UCSD-AML1 (cell line): Measurements from ENCODE around the gene DAPK1.

Experiments used
- DNase-seq: peaks from one replicate; lab custom pipeline; 2025; ENCODE audit not compliant: unreplicated experiment; lab: John Stamatoyannopoulos, UW

Gene DAPK1

DNA sequence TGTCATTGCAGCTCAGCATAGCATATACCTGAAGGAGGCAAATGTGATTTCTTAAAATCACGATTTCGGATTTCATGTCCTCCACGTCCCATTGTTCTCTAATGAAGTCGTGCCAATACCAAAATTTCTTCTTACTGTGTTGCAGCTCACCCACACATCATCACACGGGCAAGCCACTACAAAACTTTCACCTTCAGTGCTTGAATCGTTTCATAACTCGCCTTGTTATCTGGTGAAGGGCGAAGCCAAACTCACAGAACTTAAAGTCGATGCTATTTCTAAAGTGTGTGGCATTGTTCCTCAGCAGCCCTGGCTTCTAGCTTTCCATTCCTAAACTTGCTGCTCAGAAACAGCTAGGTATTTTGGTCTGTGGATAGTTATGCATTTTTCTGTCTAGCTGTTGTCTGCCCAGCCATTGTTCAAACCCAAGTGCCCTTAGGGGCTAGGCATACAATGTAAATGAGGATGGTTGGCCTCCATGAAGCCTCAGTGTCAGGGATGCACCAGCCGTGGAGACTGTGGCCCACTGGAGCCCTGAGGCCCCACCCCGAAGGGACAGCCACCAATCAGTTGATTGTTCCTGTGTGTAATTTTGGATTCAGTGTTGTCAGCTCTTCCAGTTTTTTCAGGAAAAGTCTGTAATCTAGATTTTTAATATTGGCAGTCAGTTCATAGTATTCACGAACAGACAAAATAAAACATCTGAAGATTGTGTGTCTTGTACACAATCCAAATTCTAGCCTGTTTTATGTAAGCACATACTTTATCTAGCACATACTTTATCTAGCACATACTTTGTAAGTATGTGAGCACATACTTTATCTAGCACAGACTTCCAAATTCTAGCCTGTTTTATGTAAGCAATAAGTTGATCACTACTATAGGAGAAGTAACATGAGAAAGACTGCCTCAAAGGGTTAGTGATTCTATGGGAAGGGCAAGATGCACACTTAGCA lies 112.8 kb downstream of the DAPK1 start:
- DNase-seq, result no peak

GRCh38 chr9:87611776-87612175 lies 114.1 kb downstream of the DAPK1 start:
- DNase-seq, result no peak

- no peak for DNase-seq
Observed at GRCh38 chr9:87612536-87612935, 114.9 kb downstream of the DAPK1 start.

DNA sequence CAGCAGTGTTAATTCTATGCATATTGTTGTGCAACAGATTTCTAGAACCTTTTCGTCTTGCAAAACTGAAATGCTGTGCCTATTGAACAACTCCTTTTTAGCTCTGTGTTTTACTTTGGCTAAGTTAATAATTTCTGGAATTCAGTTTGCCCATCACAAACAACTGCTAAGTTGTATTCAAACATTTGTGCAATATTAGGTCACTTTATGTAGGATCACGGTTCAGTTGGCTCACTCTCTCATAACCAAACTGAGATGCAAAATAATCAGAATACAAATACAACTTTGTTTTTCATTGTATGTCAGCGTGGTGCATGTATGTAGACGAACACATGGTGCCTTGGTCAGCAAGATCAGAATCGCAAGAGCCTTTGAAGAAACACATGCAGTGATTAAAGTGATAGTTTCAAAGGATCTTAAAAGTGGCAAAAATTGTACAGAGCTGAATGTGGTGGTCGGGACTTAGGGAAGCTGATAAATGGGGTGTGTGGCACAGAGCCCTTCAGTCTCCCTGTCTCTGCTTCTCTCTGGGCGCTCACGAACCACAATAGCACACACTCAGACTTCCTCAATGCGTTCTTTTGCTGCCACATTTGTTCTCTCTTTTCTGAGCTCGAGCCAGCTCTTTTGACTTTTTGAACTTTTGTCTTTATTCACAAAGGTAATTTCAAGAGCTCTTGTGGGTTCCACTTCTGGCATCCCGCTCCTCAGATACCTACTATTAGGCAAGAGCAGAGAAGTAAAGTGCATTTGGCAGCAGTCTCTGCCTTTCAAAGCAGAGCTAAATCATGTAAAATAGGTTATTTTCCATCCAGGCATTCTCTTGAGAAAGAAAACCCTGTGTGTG lies 115.8 kb downstream of the DAPK1 start:
- DNase-seq, result no peak

- DNase-seq, result no peak
Observed at GRCh38 chr9:87614397-87614796, 116.7 kb downstream of the DAPK1 start.

DNA sequence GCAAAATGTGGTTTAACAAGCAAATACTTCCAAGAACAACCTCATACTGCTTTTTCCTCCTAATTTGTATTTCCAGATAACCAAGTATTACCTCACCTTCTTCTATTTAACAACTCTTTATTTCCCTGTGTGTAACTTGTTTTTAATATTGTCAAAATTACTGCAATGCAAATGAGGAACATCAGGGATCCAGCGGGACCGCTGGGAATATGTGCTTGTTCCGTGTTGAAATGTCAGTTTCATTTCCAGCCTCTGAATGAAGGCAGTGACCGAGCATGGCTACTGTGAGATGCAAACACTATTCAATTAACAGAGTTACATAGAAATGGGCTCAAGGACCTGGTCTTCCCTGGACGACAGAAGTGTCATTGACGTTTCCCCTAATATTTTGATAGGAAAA lies 117.5 kb downstream of the DAPK1 start:
- no peak for DNase-seq

GRCh38 chr9:87615547-87616148 lies 118.0 kb downstream of the DAPK1 start:
- no peak for DNase-seq

DNA sequence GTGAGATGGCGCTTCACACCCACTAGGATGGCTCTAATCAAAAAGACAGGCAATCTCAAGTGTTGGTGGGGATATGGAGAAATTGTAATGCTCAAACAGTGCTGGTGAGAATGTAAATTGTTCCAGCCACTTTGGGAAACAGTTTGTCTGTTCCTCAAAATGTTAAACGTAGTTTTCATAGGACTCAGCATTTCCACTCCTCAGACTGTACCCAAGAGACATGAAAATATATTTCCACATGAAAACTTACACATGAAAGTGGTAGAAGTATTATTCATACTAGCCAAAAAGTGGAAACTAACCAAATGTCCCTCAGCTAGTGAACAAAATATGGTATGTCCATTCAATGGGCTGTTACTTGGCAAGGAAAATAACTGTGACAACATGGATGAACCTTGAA lies 120.6 kb downstream of the DAPK1 start:
- no peak for DNase-seq

GRCh38 chr9:87618931-87619330 lies 121.3 kb downstream of the DAPK1 start:
- no peak for DNase-seq

GRCh38 chr9:87619346-87619745 lies 121.7 kb downstream of the DAPK1 start:
- no peak for DNase-seq

GRCh38 chr9:87620731-87621322 lies 123.2 kb downstream of the DAPK1 start:
- no peak for DNase-seq

GRCh38 chr9:87622098-87622497 lies 124.4 kb downstream of the DAPK1 start:
- no peak for DNase-seq

DNA sequence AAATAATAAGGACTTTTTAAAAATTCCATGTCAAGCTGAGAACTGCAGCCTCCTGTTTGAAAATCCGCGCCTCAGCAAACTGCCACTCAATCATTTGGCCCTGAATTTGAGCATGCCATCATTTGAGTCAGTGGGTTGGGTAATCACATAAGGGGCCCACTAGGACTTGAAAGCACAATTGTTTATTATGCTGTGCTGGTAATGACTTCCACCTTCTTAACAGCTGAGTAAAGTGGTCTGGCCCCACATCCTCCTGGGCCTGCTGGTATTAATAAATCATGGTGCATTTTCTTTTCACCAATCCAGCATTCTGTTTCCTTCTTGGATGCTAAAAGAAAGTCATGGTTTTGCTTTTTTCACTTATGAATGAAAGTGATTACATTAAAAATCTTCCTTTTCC lies 125.3 kb downstream of the DAPK1 start:
- DNase-seq, result no peak

DNA sequence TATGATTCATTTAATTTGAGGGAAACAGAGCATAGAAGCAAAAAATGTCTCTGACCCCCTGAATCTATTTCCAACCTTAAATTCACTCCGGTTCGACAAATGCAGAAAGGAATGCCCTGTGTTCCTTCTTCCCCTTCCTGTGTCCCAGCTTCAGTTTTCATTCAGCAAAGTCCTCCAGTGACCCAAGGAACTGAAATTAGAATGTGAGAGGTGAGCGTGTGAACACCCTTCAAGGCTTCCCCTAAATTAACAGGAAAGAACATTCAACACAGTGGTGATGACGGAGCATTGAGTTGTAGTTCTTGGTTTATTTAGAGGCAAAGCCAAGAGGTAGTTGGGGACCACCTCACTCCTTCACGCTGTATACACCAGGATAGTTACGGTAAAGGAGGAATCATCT lies 130.7 kb downstream of the DAPK1 start:
- no peak for DNase-seq

DNA sequence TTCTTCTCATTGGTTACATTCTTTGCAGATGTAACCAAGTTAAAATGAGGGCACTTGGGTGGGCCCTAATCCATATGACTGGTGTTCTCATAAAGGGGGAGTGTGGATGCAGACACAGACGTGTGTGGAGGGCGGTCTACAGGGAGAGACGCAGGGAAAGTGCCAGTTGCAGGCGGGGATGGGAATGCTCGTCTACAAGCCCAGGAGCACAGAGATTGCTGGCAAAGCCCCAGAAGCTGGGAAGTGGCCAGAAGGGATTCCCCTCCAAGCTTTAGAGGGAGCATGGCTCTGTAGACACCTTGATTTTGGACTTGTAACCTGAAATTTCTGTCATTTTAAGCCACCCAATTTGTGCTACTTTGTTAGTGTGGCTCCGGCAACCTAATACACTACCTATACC lies 131.4 kb downstream of the DAPK1 start:
- no peak for DNase-seq

DNA sequence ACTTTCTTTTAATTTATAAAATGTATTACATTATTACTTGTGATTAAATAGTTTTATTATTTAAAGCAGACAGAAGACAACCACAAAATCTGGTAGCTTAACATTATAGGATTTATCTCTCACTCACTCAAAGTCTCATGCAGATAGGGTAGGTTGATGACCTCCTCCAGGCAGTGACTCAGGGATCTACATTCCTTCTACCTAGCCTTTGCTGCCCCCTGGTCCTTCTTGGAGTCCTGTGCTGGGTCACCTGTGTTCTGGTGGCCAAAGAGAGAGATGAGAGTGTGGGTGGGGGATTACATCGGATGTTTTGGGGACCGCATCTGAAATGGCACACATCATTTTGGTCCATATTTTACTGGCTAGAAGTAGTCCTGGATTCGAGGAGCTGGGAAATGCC lies 132.6 kb downstream of the DAPK1 start:
- no peak for DNase-seq

DNA sequence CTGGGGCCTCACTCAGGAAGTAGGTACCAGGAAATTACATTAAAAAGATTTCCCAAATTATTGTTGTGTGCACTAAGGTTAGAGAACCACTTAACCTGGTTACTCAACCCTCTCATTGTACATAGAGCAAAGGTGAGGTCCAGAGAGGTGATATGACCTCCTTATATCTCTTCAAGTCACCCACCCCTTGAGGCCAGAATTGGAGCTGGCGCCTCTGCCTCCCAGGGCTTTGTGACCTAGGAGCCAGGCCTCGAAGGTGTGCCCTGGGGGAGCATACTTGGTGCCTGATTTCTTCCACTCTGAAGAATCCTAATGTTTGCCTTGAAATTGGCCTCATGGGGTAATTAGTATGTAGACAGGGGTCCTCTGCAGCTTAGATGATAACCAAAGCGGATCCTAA lies 133.2 kb downstream of the DAPK1 start:
- no peak for DNase-seq

DNA sequence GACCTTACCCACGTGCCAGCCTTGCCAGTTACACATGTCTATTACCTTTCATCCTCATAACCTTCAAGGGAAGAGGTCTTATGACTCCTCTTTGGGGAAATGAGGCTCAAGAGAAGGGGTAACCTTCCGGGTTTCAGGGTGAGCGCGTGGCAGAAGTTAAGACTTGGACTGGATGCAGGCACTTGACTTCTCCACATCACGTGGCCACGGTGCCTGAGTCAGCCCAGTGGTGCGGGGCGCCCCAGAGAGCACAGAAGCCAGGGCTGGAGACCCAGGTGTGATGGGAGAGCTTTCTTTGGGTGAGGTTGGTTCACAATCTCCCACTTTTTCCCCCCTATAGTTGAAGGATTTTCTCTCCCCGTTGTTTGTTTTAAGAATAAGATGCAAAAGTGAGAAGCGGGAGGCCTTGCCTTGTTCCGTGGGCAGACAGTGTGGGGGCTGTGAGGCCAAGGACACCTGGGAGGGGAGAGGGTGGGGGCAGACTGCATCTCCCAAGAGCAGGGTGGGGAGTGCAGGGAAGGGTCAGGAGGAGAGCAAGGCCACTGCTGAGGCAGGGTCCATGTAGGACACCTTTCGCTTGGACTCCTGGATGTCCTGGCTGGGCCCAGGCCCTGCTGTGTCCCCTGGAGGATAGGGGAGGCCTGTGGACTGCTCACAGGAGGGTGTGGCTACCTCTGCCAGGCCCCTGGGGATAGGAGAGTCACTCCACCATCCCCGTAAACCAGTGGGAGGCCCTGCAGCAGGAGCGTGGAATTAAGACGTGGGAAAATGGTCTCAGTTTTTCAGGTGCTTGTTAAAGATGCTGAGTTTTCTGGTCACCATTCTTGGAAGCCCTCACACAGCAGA lies 138.2 kb downstream of the DAPK1 start:
- no peak for DNase-seq

DNA sequence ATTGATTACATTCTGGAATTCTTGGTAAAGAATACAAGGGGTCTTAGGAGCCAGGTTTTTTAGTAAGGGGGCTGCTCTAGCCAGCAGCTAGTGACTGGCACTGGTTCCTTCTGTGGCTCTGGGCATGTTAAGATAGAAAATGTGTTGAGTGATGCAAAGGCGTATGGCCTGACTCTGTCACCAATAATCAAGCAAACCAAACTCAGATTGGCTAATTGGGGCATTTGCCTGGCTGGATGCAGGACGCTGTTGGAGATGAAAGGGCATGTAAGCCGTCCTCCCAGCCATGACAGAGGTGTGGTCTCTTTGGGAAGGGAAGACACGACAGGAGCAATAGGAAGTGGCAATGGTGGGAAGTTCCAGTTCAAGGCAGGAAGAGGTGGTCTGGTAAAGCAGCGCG lies 140.6 kb downstream of the DAPK1 start:
- DNase-seq, result no peak

GRCh38 chr9:87639949-87640348 lies 142.3 kb downstream of the DAPK1 start:
- DNase-seq, result no peak
